Amygdala (tissue), 56 donors: ENCODE results near the gene ANXA4.
"Not testable (repeated sequence)": the region's sequence is repeated elsewhere in the genome, so short reads cannot be mapped to it uniquely, and the experiment has no call there.

Experiments
- DNase-seq, 56 donors: peaks; one replicate each; lab custom pipeline; 2025; lab: John Stamatoyannopoulos, UW

Gene ANXA4

DNA sequence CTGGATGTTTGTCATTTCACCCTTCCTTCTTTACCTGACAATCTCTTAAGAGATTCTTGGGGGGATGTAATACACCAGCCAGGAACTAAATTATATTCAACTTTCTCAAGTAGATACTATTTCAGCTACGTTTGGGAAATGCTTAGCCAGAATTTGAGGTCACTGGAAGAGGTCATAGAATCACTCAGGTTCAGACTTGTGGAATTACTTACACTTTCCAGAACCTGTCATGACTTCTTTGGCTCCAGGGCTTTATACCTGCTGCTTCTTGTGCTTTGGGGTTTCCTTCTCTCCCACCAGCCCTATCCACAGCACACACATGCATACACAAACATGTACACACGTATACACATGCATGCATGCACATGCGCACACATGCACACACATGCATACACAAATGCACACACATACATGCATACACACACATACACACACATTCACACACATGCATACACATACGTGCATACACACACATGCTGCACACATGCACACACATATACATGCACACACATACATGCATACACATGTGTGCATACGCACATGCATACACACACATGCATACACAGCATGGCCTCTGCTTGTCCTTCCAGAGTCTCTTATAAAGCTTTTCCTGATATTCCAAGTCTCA is 23.5 kb upstream of the ANXA4 start:
- DNase-seq, result no peak

DNA sequence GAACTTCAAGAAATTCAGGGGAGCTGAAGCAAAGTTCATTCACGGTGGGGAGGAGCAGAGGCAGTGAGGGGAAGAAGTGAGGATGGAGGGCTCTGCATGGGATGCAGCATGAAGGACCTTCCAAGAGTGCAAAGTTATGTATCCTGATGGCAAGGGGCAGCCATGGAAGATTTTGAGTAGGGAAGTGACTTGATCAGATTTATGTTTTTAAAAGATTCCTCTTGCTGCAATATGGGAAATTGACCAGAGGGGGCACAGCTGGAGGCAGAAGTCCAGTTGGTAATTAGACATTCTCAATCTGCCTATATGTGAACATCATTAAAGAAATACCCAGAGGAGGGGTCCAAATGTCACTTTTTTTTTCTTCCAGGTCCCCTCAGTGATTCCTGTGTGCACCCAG is 21.5 kb upstream of the ANXA4 start:
- DNase-seq, result no peak

DNA sequence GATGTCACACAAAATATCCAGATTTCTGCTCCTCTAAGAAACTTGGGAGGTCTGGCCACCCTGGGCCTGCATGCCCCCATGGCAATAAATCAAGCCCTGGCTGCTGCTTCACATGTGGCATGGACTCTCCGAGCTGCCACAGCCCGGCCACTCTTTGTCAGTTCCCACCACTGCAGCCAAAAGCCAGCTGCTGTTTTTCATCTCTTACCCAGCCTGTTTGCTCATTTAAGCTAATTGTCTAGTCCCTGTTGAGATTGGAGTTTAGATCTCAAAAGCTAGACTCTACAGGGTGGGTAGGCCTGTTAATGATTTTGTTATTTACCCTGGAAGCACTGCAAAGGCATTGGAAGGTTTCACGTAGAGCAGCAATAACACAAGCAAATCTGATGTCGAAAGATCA is 20.9 kb upstream of the ANXA4 start:
- DNase-seq, result no peak

DNA sequence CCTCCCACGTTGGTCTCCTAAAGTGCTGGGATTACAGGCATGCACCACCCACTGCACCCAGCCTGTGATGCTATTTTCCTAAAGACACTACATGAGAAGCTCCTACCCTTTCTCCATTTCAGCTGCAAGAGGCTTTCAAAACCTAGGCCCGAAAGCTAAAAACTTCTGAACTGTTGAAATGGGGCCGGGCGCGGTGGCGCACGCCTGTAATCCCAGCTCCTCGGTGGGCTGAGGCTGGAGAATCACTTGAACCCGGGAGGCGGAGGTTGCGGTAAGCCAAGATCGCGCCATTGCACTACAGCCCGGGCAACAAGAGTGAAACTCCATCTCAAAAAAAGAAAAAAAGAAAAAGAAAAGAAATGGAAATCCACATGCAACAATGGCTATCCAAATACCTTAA is 18.1 kb upstream of the ANXA4 start:
- no peak for DNase-seq

DNA sequence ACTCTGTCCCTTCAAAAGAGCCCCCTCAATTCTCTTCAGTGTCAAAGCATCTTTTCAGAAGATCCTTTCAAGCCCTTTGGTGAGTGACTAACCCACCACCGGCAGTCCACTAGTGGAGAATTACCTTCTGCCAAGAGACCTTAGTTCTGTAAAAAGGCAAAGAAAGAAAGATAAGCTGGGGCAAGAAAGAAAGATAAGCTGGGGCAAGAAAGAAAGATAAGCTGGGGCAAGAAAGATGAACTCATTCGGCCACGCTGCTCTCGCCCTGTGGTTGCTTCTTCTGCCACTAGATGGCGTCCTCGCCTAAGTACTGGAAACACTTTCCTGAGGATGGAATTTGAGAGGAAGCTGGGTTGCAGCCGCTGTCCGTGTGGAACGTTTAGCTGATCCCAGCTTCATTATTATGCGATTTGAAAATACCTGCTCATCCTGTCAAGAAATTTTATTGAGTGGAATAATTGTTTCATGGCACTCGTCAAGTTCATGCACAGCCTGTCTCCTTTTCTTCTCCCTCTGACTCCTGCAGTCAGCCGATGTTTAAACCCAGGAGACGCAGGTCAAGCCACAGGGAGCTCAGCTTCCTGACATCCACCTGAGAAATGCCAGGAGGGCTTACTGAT is 17.3 kb upstream of the ANXA4 start:
- DNase-seq, result peak; percentile 7 to 95 (median 66)

DNA sequence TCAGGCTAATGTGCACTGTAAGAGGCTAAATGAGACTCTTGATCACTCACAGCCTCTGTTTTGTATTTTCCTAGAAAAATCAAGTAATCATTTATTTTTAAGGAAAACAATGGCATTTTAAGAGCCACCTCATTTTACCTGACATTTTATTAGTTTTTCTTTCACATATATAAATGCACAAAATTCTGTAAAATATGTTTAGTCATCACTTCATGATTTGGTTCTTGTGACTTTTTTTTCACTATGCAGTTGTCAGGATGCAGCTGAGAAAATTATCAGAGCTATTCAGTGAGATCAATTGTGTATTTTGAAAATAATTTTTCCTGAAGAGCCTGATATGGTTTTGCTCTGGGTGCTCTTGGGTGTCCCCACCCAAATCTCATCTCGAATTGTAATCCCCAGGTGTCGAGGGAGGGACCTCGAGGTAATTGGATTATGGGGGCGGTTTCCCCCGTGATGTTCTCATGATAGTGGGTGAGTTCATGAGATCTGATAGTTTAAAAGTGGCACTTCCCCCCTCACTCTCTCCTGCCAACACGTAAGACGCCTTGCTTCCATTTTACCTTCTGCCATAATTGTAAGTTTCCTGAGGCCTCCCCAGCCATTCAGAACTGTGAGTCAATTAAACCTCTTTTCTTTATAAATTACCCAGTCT is 16.1 kb upstream of the ANXA4 start:
- DNase-seq, result no peak

DNA sequence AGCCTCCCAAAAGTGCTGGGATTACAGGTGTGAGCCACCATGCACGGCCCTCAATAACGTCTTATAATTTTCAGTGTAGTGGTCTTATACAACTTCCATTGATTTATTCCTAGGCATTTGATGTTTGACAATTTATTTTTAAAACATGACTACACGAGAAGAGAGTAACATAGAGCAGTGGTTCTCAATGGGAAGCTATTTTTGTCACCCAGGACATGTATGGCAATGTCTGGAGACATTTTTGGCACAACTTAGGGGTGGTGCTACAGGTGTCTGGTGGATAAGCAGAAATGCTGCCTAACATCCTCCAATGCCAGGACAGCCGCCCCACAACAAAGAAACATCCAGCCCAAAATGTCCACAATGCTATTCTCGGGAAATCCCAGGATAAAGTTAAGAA is 12.7 kb upstream of the ANXA4 start:
- DNase-seq, result no peak

DNA sequence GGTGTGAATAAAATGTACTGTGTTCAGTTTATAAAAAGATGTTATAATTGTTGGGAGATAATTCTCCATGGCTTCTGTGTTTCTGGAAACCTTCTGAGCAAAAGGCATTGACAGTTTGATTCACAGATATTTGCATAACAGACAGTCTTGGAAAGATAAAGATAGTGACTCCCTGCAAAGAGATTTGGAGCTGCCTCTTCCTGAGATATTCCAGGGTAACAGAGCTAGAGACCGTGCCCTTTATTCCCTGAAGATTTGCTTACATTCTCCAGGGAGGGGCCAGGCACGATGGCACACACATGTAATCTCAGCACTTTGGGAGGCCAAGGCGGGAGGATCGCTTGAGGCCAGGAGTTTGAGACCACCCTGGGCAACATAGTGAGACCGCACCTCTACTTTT is 12.2 kb upstream of the ANXA4 start:
- no peak for DNase-seq

DNA sequence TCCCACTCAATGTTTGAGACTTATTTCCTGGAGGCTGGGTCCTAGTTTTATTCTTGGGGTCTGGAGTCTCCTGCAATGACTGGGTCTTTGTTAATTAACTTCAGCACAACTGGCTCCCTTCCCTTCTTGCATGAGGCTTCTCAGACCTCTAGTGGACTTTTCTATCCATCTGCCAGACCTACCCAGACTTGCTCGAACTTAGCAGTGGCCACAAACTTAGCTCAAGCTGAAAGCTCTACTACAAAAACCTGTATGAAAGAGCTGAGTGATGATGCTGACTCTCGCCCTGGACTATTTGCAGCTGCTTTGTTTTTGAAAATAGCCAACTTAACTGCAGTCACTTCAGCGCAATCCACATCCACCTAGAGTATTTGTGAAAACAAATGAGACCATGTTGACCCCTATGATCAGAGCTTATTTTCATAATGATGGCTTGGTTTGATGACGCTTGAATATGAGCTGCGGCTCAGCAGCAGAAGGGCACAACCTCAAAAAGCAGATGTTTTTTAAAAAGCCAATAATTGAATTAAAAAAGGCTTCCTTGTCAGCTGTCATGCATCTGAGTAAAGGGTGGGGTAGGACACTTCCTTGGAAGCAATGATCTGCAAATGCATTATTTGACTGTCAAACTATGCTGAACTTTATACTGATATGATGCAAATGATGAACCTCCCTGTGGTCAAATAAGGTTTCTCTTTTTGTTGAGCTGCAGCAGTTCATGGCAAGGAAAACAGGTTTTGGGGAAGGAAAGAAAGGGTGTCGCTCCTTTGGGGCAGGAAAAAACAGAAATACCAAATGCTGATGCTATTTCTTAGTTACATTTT is 10.6 kb upstream of the ANXA4 start:
- no peak for DNase-seq

DNA sequence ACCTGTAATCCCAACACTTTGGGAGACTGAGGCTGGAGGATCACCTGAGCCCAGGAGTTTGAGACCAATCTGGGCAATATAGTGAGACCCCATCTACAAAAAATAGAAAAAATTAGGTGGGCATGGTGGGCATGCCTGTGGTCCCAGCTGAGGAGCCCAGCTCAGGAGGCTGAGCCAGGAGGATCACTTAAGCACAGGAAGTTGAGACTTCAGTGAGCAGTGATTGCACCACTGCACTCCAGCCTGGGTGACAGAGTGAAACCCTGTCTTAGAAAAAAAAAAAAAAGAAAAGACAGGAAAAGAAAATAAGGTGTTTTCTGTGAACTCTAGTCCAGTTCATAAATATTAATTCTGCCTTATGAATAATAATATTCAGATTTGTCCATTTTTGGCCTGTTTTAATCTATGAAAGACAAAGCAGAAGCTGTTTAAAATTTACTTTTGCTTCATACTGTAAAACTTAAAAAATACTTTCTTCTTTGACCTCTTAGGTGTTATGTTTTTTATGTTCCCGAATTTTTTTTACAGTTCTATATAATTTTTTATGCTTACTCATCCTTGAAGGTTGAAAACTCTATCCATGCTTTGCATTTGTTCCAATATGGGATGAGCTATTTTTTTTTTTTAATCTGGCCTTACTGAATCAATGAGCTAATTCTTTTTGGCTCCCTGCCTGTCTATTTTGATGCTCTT is 8.4 kb upstream of the ANXA4 start:
- DNase-seq, result no peak

- DNase-seq, result peak in 3 of 56 donors; percentile 2 to 59 (median 11)
Observed at GRCh38 chr2:69734035-69734611, 7.8 kb upstream of the ANXA4 start.

GRCh38 chr2:69734854-69735544 is 6.9 kb upstream of the ANXA4 start:
- DNase-seq, result no peak

DNA sequence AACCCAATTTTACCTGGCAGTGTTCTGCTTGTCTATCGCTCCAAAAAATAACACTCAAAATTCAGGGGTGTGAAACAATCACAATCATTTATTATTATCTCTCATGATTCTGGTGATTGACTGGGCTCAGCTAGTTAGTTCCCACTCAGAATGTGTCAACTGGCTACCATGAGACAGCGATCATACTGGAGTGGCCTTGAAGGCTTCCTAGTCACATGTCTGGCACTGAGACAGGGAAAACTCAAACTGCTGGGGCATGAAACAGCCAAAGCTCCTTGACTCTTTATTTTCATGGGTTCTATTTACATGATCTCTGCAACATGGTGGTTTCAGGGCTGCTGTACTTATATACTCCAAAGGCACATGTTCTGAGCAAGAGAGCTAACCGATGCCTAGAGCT is 6.2 kb upstream of the ANXA4 start:
- no peak for DNase-seq

DNA sequence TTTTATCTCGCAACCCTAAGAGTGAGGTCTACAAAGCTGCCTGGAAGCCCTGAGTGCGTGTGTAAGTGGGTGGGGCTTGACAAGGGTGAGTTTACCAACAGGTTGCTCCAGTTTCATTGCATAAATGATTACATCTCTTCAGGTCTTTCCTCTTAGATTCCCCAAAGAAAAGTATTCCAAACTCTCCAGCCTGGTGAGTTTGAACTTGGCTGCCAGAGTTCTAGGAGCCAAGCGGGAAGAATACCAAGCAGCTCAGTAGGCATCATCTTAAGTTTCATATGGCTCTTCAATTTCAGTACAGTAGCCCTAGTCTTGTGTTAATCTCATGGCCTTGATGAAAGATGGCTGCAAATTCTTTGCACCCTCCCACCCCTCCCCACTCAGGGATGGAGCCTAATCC is 3.8 kb upstream of the ANXA4 start:
- not testable (repeated sequence) for DNase-seq

- DNase-seq, result no peak
Observed at GRCh38 chr2:69740502-69740951, 1.4 kb upstream of the ANXA4 start.

- DNase-seq, result peak in 6 of 56 donors; percentile 5 to 29 (median 18)
Observed at GRCh38 chr2:69741229-69741574, 732 bp upstream of the ANXA4 start.

DNA sequence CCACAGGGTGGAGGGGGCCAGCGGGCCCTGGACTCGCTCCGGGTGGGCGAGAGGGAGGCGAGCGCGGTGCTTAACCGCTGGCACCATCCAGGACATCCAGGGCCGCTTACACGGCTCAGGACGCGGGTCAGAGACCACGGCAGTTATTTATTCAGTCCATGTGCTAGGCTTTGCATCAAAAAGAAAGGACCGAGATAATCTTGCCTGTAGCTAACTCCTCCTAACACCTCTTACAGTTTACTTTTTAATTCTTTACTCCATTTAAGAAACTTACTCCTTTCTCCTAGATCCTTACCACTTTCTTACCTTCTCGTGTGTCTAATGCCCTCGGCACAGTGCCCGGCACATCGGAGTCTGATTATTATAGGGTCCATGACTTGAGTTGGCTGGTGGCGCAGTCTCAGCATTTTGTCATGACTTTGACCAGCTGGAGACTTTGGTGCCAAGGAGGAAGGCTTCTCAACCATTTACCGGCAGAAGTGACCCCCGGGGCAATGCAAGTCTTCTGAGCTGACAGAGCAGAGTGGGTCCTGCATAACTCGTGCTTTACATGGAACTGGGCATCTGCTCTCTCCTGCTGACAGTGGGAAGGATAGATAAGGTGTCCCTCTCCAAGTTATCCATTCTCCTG is 503 bp downstream of the ANXA4 start:
- DNase-seq, result no peak

- DNase-seq, result no peak
Observed at GRCh38 chr2:69743847-69744264, 1.9 kb downstream of the ANXA4 start.

GRCh38 chr2:69744456-69744855 is 2.5 kb downstream of the ANXA4 start:
- no peak for DNase-seq
